HG03469 (cell line): Measurements from ENCODE around the gene SF3B6.
"Not testable (repeated sequence)": the region's sequence is repeated elsewhere in the genome, so short reads cannot be mapped to it uniquely, and the experiment has no call there.

ENCODE experiments used
- ATAC-seq: cut with Tn5 transposase; IDR thresholded peaks from one replicate; pipeline ENCODE4 v1.9.1; 2021; ENCODE audit warnings: mild to moderate bottlenecking, moderate library complexity, moderate number of reproducible peaks; ENCODE audit not compliant: unreplicated experiment

The SF3B6 gene

GRCh38 chr2:24054366-24055010 is 21.6 kb downstream of the SF3B6 start:
- no peak for ATAC-seq

GRCh38 chr2:24052951-24053350 is 23.2 kb downstream of the SF3B6 start:
- no peak for ATAC-seq

GRCh38 chr2:24051833-24052232 is 24.3 kb downstream of the SF3B6 start:
- no peak for ATAC-seq

- ATAC-seq: no peak
These were observed 25.8 kb downstream of the SF3B6 start for GRCh38 chr2:24050041-24050979.

GRCh38 chr2:24049485-24050021 is 26.6 kb downstream of the SF3B6 start, which contains the start of gene FKBP1B:
TSS of gene FKBP1B (plus strand) at chr2:24049741. CDS start at chr2:24049850, 109 bp downstream.
- ATAC-seq: no peak

GRCh38 chr2:24048769-24049484 is 27.2 kb downstream of the SF3B6 start:
- no peak for ATAC-seq

GRCh38 chr2:24047703-24048033 is 28.5 kb downstream of the SF3B6 start:
- ATAC-seq: no peak

GRCh38 chr2:24046930-24047702 is 29.0 kb downstream of the SF3B6 start, which contains the start of gene WDCP:
TSS of gene WDCP (minus strand) at chr2:24047391. CDS start at chr2:24039494, 7,897 bp downstream.
- peak; percentile 90 for ATAC-seq

GRCh38 chr2:24046599-24046929 is 29.6 kb downstream of the SF3B6 start:
- ATAC-seq: no peak

GRCh38 chr2:24045511-24046508 is 30.3 kb downstream of the SF3B6 start:
- no peak for ATAC-seq

GRCh38 chr2:24043133-24043532 is 33.0 kb downstream of the SF3B6 start:
- not testable (repeated sequence) for ATAC-seq

GRCh38 chr2:24040511-24040910 is 35.6 kb downstream of the SF3B6 start:
- ATAC-seq: no peak

- no peak for ATAC-seq
These were observed 37.2 kb downstream of the SF3B6 start for GRCh38 chr2:24038786-24039499.

GRCh38 chr2:24026233-24026632 is 49.9 kb downstream of the SF3B6 start:
- no peak for ATAC-seq

GRCh38 chr2:24024996-24025663 is 51.0 kb downstream of the SF3B6 start:
- ATAC-seq: no peak

- ATAC-seq: no peak
These were observed 52.1 kb downstream of the SF3B6 start for GRCh38 chr2:24024018-24024417.

- ATAC-seq: no peak
These were observed 53.1 kb downstream of the SF3B6 start for GRCh38 chr2:24022975-24023575.
